Tibial nerve (tissue), 4 donors: ENCODE data around the gene RALY. TPM values are rescaled to one million over a fixed set of nuclear protein-coding genes. Genes with fewer than 3 reads are reported as not detected.

Source experiments
- DNase-seq, 2 donors: peaks; one replicate each; pipeline ENCODE4 v3.0.0-alpha.2; 2019; ENCODE audit warnings: low spot score in 2 of 2
- H3K27ac ChIP-seq, 4 donors: fragments of 200-600 bp; sonication (generic) in 3 of 4; one replicate each; pipeline ENCODE4 v1.5.1; 2017 to 2019; ENCODE audit warnings: mild to moderate bottlenecking in 1 of 4
- H3K27me3 ChIP-seq, 2 donors: fragments of 200-600 bp; sonication (generic) in 1 of 2; one replicate each; pipeline versions ENCODE4 v1.5.1 to v1.6.0; 2017 to 2019
- H3K36me3 ChIP-seq, 3 donors: fragments of 200-600 bp; sonication (generic); one replicate each; pipeline ENCODE4 v1.5.1; 2018 to 2019
- H3K4me1 ChIP-seq, 4 donors: fragments of 200-600 bp; sonication (generic) in 3 of 4; one replicate each; pipeline ENCODE4 v1.5.1; 2017 to 2019
- H3K4me3 ChIP-seq, 4 donors: fragments of 200-600 bp; sonication (generic) in 3 of 4; one replicate each; pipeline ENCODE4 v1.5.1; 2017 to 2019; ENCODE audit warnings: mild to moderate bottlenecking in 1 of 4, moderate library complexity in 1 of 4
- H3K9me3 ChIP-seq, 4 donors: fragments of 200-600 bp; sonication (generic) in 3 of 4; one replicate each; pipeline ENCODE4 v1.5.1; 2017 to 2019
- CTCF ChIP-seq, 5 experiments: fragments of 200-600 bp in 3 of 5; fragments of 450-650 bp in 2 of 5; sonication (generic) in 3 of 5; IDR thresholded peaks; one replicate each; pipeline ENCODE4 v1.5.1; 2016 to 2019; ENCODE audit warnings: antibody characterized with exemption in 5 of 5, mild to moderate bottlenecking in 3 of 5, moderate library complexity in 2 of 5
- EP300 ChIP-seq, 2 donors: sonication (generic); formaldehyde crosslinking; IDR thresholded peaks; one replicate each; pipeline ENCODE4 v1.6.1; 2017; ENCODE audit warnings: antibody characterized with exemption in 2 of 2, mild to moderate bottlenecking in 1 of 2
- POLR2A ChIP-seq, 2 donors: fragments of 450-650 bp; IDR thresholded peaks; one replicate each; pipeline ENCODE4 v1.6.1; 2017; ENCODE audit warnings: antibody characterized with exemption in 2 of 2, mild to moderate bottlenecking in 2 of 2, moderate library complexity in 2 of 2
- WGBS, 2 donors: methylation state at CpG; one replicate each; pipeline ENCODE4 v1.1.5; 2018; 5-methylcytosine and 5-hydroxymethylcytosine counted together
- total RNA-seq, 4 donors: library from RNA; depleted of rRNA; stranded (reverse); fragments of >200 nt; gene quantifications; one replicate each; pipeline ENCODE4 v1.1.0, GENCODE V29; 2016

RALY gene
- total RNA-seq, 4 donors from 2014 or later = 69.1 to 107 (median 96.4) TPM

- no peak for TF ChIP-seq POLR2A (IDR thresholded peaks at IDR 0.05)
- TF ChIP-seq EP300 (IDR thresholded peaks at IDR 0.05) = no peak
- TF ChIP-seq CTCF (IDR thresholded peaks at IDR 0.05) = no peak
- H3K9me3 ChIP-seq = no peaks in the 10 kb centered on the region
- WGBS, 2 donors = 96 to 98% methylated on average over 6 of the region's 6 CpGs
- DNase-seq = no peak
- peaks cover 0 to 22% (median 0%) of the 10 kb centered on the region in 4 donors for H3K4me1 ChIP-seq
- H3K27me3 ChIP-seq = no peaks in the 10 kb centered on the region
- no peak overlapping the region for H3K4me3 ChIP-seq
- H3K27ac ChIP-seq = no peak overlapping the region
- H3K36me3 ChIP-seq = peaks cover 0 to 91% (median 8%) of the 10 kb centered on the region in 3 donors
These were observed 86.1 kb downstream of the RALY start for GRCh38 chr20:34079818-34080217.

- Histone ChIP-seq H3K36me3 (peaks cover 0 to 91% (median 8%) of the 10 kb centered on the region in 3 donors), H3K9me3 (no peaks in the 10 kb centered on the region)
- WGBS, 2 donors = 80 to 84% methylated on average over 6 to 8 of the region's 8 CpGs
These were observed 88.6 kb downstream of the RALY start for GRCh38 chr20:34082232-34082887.

GRCh38 chr20:34083137-34083536, 89.4 kb downstream of the RALY start:
- Histone ChIP-seq H3K27ac (peak overlapping the region in 3 of 4 donors; percentile 46 to 78 (median 60)), H3K4me1 (peaks cover 0 to 22% (median 0%) of the 10 kb centered on the region in 4 donors), H3K27me3 (no peaks in the 10 kb centered on the region), H3K9me3 (no peaks in the 10 kb centered on the region), H3K36me3 (peaks cover 0 to 91% (median 9%) of the 10 kb centered on the region in 3 donors), H3K4me3 (no peak overlapping the region)
- peak; percentile 41 to 67 for DNase-seq
- WGBS, 2 donors = 29 to 41% methylated on average over 5 to 7 of the region's 7 CpGs
- no peak for TF ChIP-seq POLR2A (IDR thresholded peaks at IDR 0.05)
- peak in 1 of 2 donors; percentile 55 for TF ChIP-seq EP300 (IDR thresholded peaks at IDR 0.05)

More at GRCh38 chr20:34082232-34082887, 88.6 kb downstream of the RALY start:
- no peaks in the 10 kb centered on the region for H3K27me3 ChIP-seq
- H3K27ac ChIP-seq = peak overlapping the region in 3 of 4 donors; percentile 46 to 78 (median 60)
- peaks cover 0 to 22% (median 0%) of the 10 kb centered on the region in 4 donors for H3K4me1 ChIP-seq
- no peak for DNase-seq
- no peak overlapping the region for H3K4me3 ChIP-seq
- TF ChIP-seq EP300 (IDR thresholded peaks at IDR 0.05) = no peak
- TF ChIP-seq CTCF (IDR thresholded peaks at IDR 0.05) = no peak
- TF ChIP-seq POLR2A (IDR thresholded peaks at IDR 0.05) = no peak

- H3K36me3 ChIP-seq = peaks cover 0 to 91% (median 13%) of the 10 kb centered on the region in 3 donors
- no peak overlapping the region for H3K4me3 ChIP-seq
- no peak for TF ChIP-seq CTCF (IDR thresholded peaks at IDR 0.05)
- DNase-seq = no peak
- H3K9me3 ChIP-seq = no peaks in the 10 kb centered on the region
- no peaks in the 10 kb centered on the region for H3K27me3 ChIP-seq
- H3K27ac ChIP-seq = peak overlapping the region in 2 of 4 donors; percentile 2 to 78
- WGBS, 2 donors = 89 to 94% methylated on average over 2 of the region's 2 CpGs
- peaks cover 0 to 22% (median 0%) of the 10 kb centered on the region in 4 donors for H3K4me1 ChIP-seq
These were observed 90.1 kb downstream of the RALY start for GRCh38 chr20:34083781-34084180.

- WGBS, 2 donors = 81 to 83% methylated on average over 9 of the region's 9 CpGs
- TF ChIP-seq POLR2A (IDR thresholded peaks at IDR 0.05) = no peak
- TF ChIP-seq CTCF (IDR thresholded peaks at IDR 0.05) = no peak
- TF ChIP-seq EP300 (IDR thresholded peaks at IDR 0.05) = no peak
- Histone ChIP-seq H3K4me3 (no peak overlapping the region), H3K4me1 (peaks cover 0 to 22% (median 0%) of the 10 kb centered on the region in 4 donors), H3K36me3 (peaks cover 0 to 91% (median 10%) of the 10 kb centered on the region in 3 donors), H3K9me3 (no peaks in the 10 kb centered on the region), H3K27ac (peak overlapping the region in 1 of 4 donors; percentile 78), H3K27me3 (no peaks in the 10 kb centered on the region)
- DNase-seq = no peak
These were observed 90.7 kb downstream of the RALY start for GRCh38 chr20:34084227-34084923.
